NB4 (cell line): ENCODE data around the gene KCNJ10.

ENCODE experiments used
- DNase-seq: peaks from one replicate; pipeline ENCODE4 v3.0.0; 2010; ENCODE audit warnings: low read depth
- H3K4me3 ChIP-seq: one replicate; pipeline ENCODE4 v1.5.1; 2011; ENCODE audit warnings: mild to moderate bottlenecking, low read depth, low read length, moderate library complexity
- MYC ChIP-seq: IDR thresholded peaks from 2 replicates; pipeline ENCODE4 v1.6.1; 2011; ENCODE audit warnings: low read depth, low read length
- POLR2A ChIP-seq: IDR thresholded peaks from 2 replicates; pipeline ENCODE4 v1.6.1; 2011; ENCODE audit warnings: mild to moderate bottlenecking; ENCODE audit not compliant: insufficient read length; ENCODE audit errors: extremely low read depth
- TF ChIP-seq, protein P1 (sequence below): IDR thresholded peaks from 2 replicates; pipeline ENCODE4 v1.6.1; 2011; ENCODE audit warnings: low read depth, low read length
- TF ChIP-seq, protein P2 (sequence below): IDR thresholded peaks from one replicate; pipeline ENCODE4 v1.5.1; 2012; ENCODE audit warnings: low read depth, low read length

KCNJ10 gene

DNA sequence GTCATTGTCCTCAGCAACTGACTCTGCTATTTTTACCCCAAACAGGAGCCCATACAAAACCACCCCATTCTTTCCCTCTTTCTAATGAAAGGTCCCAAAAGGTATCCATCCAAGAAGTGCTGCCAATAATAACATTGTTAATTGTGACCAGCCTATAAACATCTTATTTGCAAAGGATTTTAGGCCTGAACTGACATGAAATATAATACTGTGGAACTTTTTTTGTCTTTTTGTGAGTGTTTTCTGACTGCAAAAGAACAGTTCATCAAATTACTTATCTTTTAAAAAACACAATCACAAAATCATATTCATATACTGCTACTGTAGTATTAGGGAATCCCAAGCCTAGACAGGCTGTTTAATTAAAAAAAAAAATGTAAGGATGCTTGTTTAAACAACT lies 41.5 kb downstream of the KCNJ10 start:
- no peak overlapping the region for H3K4me3 ChIP-seq
- no peak for DNase-seq
- no peak for TF ChIP-seq MYC
- TF ChIP-seq, protein P1, sequence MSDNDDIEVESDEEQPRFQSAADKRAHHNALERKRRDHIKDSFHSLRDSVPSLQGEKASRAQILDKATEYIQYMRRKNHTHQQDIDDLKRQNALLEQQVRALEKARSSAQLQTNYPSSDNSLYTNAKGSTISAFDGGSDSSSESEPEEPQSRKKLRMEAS: no peak
- TF ChIP-seq, protein P2, sequence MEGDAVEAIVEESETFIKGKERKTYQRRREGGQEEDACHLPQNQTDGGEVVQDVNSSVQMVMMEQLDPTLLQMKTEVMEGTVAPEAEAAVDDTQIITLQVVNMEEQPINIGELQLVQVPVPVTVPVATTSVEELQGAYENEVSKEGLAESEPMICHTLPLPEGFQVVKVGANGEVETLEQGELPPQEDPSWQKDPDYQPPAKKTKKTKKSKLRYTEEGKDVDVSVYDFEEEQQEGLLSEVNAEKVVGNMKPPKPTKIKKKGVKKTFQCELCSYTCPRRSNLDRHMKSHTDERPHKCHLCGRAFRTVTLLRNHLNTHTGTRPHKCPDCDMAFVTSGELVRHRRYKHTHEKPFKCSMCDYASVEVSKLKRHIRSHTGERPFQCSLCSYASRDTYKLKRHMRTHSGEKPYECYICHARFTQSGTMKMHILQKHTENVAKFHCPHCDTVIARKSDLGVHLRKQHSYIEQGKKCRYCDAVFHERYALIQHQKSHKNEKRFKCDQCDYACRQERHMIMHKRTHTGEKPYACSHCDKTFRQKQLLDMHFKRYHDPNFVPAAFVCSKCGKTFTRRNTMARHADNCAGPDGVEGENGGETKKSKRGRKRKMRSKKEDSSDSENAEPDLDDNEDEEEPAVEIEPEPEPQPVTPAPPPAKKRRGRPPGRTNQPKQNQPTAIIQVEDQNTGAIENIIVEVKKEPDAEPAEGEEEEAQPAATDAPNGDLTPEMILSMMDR: no peak

DNA sequence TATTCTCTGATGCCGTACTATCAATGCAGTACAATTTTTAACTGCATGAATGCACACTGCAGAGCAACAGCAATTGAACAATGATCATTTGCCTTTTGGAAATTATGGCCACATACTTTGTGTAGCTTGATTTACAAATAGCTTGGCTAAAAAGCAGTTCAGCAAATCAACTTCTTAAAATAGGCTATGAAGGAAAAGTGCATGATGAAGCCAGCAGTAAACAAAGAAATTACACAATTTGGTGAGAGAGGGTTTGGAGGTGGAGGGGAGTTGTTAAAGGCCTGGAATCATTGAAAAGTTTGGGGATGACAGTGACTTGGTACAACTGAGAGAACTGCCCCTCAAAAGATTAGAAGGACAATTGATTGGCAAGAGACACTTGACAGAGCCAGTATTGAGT lies 44.6 kb downstream of the KCNJ10 start:
- TF ChIP-seq MYC (no peak), POLR2A (no peak)
- TF ChIP-seq, protein P2: no peak
- TF ChIP-seq, protein P1: no peak
- H3K4me3 ChIP-seq: no peak overlapping the region
- DNase-seq: no peak

DNA sequence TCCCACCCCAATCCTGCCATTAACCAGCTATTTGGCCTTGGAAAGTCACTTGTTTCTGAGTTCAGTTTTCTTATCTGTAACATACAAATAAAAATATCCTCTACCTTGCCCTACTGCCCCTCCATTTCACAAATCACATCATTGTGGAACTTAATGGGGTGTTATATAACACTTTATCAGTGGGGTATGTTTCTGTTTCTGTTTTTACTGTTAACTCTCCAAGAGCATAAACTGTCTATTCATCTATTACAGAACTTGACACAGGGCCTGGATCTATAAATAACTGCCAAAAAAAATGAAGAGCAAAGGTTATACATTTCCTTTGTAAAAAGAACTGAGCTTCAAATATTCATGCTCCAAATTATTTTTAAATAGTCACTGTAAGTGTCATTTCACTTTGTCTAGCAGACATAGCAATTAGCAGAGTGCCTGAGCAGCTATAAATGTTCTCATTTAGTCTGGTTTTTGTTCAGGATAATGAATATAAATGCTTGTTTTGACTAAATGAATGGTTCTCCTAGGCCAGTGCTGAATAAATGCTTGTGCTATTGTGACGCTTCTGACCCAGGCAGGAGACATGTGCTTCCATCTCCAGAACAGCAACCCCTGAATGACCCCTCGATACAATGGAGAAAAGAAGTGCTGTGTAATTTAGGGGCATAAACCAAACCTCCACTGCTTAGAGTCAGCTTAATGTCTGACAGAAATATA lies 45.6 kb downstream of the KCNJ10 start:
- TF ChIP-seq, protein P1: no peak
- no peak for TF ChIP-seq MYC
- no peak for TF ChIP-seq POLR2A
- TF ChIP-seq, protein P2: no peak
- no peak for DNase-seq
- no peak overlapping the region for H3K4me3 ChIP-seq

DNA sequence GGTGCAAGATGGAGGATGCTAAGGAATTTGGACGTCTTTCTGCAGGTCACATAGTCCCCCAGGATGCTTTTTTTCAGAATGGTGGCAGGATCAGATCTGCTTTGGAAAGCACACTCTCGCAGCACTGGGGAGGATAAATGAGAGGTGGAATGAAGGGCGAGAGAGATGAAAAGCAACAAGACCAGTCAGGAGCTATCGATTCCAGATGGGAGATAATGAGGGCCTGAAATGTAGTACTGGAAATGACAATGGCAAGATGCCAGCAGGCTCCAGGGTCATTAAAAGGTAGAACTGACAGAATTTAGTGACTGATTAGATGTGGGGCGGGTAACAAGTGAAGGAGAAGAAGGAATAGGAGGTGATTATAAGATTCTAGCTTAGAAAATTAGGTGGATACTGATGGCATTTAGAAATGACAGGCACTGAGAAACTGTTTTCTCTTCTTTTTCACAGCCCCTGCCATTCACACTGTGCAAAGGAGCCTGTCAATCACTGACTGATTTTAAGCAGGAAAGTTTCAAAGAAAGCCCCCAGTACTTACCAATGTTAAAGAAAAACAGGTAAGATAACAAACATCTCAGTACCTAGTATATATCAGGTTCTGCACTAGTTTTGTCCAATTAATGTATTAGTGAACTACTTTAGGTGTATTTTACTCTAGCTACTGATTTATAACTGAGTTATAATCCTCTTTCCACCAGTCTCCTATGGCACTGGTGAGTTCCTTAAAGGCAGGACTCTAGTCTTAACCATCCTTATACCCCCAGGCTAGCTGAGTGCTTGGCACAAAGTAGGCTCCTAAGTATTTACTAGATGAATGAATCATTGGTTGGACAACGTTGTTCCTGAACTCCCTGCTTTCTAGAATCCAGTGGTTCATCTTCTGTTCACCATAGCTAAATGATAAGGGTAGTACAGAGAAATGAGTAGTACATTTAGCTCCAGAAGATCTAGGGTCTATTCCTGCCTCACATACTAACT lies 47.3 kb downstream of the KCNJ10 start:
- DNase-seq: no peak
- TF ChIP-seq MYC: no peak
- TF ChIP-seq POLR2A: no peak
- TF ChIP-seq, protein P1: no peak
- TF ChIP-seq, protein P2: no peak

DNA sequence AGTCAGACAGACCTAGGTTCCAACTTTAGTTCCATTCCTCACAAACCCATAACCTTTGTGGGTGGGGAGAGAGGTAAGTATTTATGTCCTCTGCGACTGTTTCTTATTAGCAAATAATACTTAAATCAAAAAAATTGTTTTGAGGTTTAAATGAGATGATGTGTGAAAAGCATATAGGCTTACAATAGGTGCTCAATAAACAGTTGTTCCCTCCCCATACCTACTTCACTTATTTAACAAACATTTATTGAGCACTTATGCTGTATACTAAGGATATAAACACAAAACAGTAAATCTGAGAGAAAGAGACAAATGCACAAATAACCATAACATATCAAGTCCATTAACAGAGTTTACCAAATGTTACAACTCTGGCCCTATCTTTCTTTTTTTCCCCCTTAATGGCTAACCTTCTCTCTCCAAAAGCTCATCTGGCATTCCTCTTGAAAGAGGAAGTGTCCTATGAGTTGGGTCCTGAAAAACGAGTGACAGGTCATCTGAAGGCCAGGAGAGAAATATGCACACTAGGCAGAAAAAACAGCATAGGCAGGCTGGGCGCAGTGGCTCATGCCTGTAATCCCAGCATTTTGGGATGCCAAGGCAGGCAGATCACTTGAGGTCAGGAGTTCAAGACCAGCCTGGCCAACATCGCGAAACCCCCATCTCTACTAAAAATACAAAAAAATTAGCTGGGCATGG lies 48.4 kb downstream of the KCNJ10 start:
- no peak for TF ChIP-seq POLR2A
- TF ChIP-seq, protein P2: no peak
- TF ChIP-seq, protein P1: no peak
- no peak for TF ChIP-seq MYC
- no peak overlapping the region for H3K4me3 ChIP-seq
- no peak for DNase-seq

More for the DNA sequence above, 47.3 kb downstream of the KCNJ10 start:
- no peak overlapping the region for H3K4me3 ChIP-seq
